NCI-H2029 treated with DMSO at 0.1 percent for 48 hours (cell line): ENCODE results near the gene GPR22.
A peak's percentile ranks its signal among the peaks of the same experiment; 100 is the strongest.

Experiments used
- DNase-seq: peaks from one replicate; lab custom pipeline; 2025; lab: John Stamatoyannopoulos, UW

Gene GPR22, protein sequence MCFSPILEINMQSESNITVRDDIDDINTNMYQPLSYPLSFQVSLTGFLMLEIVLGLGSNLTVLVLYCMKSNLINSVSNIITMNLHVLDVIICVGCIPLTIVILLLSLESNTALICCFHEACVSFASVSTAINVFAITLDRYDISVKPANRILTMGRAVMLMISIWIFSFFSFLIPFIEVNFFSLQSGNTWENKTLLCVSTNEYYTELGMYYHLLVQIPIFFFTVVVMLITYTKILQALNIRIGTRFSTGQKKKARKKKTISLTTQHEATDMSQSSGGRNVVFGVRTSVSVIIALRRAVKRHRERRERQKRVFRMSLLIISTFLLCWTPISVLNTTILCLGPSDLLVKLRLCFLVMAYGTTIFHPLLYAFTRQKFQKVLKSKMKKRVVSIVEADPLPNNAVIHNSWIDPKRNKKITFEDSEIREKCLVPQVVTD

DNA sequence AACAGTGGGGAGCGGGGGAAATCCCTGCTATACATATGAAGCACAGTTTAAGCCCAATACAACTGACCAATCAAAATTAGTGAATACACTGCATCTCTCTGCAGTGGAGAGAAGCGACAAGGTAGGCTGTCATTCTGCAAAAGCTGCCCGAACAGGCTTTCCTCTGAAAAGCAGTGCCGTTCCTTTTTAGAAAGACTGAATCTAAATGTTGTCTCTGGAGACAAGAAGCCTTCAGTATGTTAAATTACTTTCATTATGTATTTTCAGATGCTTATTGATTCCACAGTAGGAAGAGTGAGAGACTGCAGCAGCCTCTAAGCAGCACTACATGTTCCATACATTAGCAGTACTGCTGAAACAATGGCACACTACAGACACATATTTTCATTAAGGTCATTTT, at the start of gene GPR22:
Gene GPR22 (plus strand): TSS at position 129 of the 400 bp plus-strand sequence. CDS start 4,004 bp downstream, outside the sequence.
- DNase-seq = no peak

DNA sequence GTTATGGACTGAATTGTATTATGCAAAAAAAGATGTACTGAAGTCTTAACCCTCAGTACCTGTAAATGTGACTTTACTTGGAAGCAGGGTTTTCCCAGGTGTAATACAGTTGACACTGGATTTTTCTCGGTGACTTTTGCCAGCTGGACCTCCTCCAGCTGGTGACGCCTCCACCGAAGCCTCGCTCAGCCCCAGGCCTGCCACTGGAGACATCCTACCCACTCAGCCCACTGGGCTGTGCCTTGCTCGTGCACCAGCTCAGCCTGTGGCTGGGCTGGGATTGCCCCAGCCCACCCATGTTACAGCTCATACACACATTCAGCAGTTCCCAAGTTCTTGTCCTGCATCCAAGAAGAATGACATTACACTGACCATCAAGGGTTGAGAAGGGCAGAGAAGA, 42.4 kb upstream of the GPR22 start:
- DNase-seq = no peak

GRCh38 chr7:107428642-107429041, 41.2 kb upstream of the GPR22 start:
- no peak for DNase-seq

DNA sequence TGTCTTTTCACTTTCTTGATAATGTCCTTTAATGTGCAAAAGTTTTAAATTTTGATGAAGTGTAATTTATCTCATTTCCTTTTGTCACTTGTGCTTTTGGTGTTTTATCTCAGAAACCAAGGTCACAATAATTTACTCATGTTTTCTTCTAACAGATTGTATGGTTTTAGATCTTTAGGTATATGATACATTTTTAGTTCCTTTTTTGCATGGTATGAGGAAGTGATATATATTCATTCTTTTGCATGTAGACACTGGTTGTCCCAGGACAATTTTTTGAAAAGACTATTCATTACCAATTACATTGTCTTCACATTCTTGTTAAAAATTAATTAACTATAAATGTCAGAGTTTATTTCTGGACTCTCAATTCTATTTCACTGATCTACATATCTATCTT, 39.8 kb upstream of the GPR22 start:
- DNase-seq = no peak

- no peak for DNase-seq
Measured at GRCh38 chr7:107432261-107432660, 37.6 kb upstream of the GPR22 start.

DNA sequence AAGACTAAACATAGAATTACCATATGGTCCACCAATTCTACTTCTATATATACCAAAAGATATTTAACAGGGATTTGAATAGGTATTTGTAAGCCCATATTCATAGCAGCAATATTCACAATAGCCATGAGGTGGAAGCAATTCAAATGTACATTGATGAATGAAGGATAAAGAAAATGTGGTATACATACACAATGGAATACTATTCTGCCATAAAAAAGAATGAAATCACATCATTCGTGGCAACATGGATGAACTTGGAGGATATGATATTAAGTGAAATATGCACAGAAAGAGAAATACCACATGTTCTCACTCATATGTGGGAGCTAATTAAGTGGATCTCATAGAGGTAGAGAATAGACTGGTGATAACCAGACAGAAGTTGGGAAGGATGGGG, 34.1 kb upstream of the GPR22 start:
- no peak for DNase-seq

DNA sequence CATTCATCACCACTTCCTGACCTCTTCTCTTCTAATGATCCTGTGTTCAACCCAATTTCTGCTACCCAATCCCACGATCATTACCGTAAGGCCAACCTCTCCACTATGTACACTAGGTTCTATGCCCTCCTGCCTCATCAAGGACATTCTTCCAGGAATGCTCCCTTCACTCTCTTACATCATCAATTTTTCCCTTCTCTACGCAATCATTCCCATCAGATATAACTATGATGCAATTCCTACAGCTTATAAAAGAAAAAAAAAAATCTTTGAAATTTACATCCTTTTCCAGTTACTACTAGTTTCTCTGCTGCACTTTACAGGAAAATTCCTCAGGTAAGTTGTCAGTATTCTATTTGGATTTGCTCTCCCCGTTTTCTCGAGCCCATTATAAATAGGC, 30.8 kb upstream of the GPR22 start:
- no peak for DNase-seq

- DNase-seq = no peak
Measured at GRCh38 chr7:107441581-107442422, 28.1 kb upstream of the GPR22 start.

- DNase-seq = no peak
Measured at GRCh38 chr7:107442678-107443077, 27.2 kb upstream of the GPR22 start.

GRCh38 chr7:107446531-107446930, 23.3 kb upstream of the GPR22 start:
- DNase-seq = no peak

DNA sequence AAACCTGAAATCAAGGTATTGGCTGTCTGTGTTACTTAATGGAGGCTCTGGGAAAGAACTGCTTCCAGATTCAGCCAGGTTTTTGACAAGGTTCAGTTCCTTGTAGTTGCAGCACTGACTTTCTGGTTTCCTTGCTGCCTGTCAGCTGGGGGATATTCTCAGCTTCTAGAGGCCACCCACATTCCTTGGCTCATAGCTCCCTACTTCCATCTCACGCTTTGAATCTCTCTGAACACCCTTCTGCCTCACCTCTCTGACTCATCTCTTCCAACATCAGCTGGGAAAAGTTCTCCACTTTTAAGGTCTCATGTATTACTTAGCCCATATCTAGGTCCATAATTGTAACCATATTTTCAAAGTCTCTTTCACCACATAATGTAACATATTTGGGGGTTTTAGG, 22.9 kb upstream of the GPR22 start:
- no peak for DNase-seq

DNA sequence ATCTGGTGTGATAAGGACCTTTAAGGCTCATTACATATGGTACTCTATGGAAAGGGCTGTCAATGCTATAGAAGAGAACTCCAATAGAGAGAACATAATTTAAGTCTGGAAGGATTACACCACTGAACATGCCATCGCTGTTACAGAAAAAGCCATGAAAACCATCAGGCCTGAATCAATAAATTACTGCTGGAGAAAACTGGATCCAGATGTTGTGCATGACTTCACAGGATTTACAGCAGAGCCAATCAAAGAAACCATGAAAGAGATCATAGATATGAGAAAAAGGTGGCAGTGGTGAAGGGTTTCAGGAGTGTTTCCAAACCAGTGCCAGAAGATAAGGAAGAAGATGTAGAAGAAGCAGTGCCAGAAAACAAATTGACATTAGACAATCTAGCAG, 18.9 kb upstream of the GPR22 start:
- DNase-seq = no peak

DNA sequence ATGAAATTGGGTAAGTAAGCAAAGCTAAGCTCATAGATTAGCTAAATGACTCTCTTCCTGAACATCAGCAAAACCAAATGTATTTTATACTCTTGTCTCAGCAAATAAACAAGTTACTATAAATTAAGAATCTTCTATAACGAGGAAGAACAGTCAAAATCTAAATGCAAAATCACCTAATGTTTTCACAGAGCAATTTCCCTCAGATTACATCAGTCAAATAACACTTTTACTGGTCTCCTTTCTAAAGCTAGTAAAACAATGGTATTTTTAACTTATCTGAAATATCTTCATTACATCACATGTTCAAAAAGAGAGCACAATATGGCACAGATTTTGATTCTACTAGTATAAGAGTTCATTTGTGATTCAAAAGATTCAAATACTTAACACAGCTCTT, 16.5 kb upstream of the GPR22 start:
- DNase-seq = no peak

- DNase-seq = no peak
Measured at GRCh38 chr7:107461938-107462533, 7.8 kb upstream of the GPR22 start.

GRCh38 chr7:107463139-107464078, 6.4 kb upstream of the GPR22 start:
- DNase-seq = peak; percentile 41

DNA sequence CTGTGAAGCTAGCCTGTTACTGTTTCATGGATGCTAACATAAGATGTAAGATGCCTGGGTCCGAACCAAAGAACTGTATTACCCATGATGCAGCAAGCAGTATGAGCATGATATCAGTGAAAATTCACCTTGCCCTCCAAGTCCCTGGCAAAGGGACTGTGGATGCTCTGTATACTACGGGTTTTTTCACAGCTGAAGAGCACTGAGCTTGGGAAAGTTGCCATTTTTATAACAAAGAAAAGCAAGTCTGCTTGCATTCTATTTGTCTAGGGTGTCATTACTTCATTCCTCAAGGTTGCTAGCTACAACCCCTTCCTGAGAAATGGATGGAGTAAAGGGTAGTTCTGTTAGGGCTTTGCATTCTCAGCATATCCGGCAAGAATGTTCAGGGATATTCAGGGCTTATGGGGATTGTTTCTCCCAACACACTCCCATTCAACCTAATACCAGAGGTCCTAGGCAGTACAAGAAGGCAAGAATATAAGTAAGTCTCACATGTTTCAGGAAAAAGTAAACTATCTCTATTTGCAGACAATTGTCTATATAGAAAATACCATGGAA, 5.1 kb upstream of the GPR22 start:
- no peak for DNase-seq

DNA sequence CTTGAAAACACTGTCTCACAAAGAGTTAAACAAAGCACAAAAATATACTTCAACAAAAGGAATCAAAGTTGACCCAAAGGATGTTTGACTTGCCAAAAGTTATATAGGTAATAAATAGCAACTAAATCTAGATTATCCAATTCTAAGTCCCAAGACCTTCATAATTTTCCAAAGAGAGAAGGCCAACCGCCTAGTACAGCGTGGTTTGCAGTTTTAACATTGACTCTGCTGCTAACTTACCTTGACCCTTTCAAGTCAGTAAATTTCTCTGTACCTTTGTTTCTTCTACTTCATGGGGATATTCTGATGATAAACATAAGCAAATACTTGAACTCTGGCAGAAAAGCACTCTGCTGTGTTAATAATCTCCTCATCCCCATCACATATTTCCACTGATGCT, 1.9 kb upstream of the GPR22 start:
- DNase-seq = no peak

DNA sequence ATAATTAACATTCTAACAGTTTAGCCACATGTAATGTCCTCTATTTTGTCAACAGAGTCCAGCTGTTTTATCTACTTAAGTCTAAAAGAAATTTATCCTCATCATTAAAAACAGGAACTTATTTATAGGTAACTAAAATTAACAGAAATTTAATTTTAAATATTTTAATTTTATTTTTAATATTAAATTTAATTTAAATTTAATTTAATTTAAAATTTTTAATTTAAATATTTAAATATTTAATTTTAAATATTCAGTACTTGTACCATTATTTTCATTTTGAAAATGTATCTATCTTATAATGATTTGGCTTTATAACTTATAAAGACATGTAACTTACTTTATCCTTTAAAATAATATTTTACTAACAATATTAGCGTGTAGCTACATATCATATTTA, 1.0 kb upstream of the GPR22 start:
- no peak for DNase-seq

GRCh38 chr7:107471292-107472070, 1.6 kb downstream of the GPR22 start:
- no peak for DNase-seq

- DNase-seq = no peak
Measured at GRCh38 chr7:107472116-107472515, 2.3 kb downstream of the GPR22 start.

GRCh38 chr7:107474104-107474521, 4.3 kb downstream of the GPR22 start:
- DNase-seq = no peak
